HepG2 (cell line): Measurements from ENCODE around the gene SERPINB6. TPM values are rescaled to one million over a fixed set of nuclear protein-coding genes. Genes with fewer than 3 reads are reported as not detected.
"Not testable (repeated sequence)": the region's sequence is repeated elsewhere in the genome, so short reads cannot be mapped to it uniquely, and the experiment has no call there.

Experiments
- ATAC-seq: fragments of 200-7000 bp; cut with Tn5 transposase; 3 replicates; pipeline ENCODE4 v1.9.1; 2020; ENCODE audit warnings: mild to moderate bottlenecking, moderate library complexity
- BruUV-seq: library from RNA; stranded (reverse); fragments of 400-500 nt; replicated peaks from 2 replicates; lab custom pipeline; 2021; lab: Mats Ljungman, UMichigan
- CTCF ChIA-PET: fragments of 300-600 bp; formaldehyde crosslinking; extraction: SDS; loops from one replicate; lab custom pipeline; 2021; ENCODE audit warnings: low total read pairs, inconsistent platforms, low intra/inter-chr PET ratio; lab: Yijun Ruan, JAX
- POLR2A ChIA-PET: fragments of 350-600 bp; sonication (Branson Sonifier 250); formaldehyde crosslinking; loops from one replicate; lab custom pipeline; 2020; ENCODE audit warnings: antibody characterized with exemption, inconsistent platforms; lab: Yijun Ruan, JAX
- DNase-seq: peaks from one replicate; pipeline ENCODE4 v3.0.0-alpha.2; 2015; ENCODE audit warnings: low spot score
- FAIRE-seq: peaks from 3 replicates; lab custom pipeline; 2011; peaks lifted over from hg19 to GRCh38; lab: Jason Lieb, UNC
- H2AFZ ChIP-seq: one replicate; pipeline ENCODE4 v1.6.1; 2011; ENCODE audit warnings: low read length, inconsistent platforms
- H3K27ac ChIP-seq: fragments of 300-600 bp; 3 replicates; pipeline ENCODE4 v1.8.0; 2011; ENCODE audit warnings: mixed run types, mild to moderate bottlenecking, mixed read lengths, low read length, inconsistent platforms; ENCODE audit not compliant: insufficient read depth; ENCODE audit errors: extremely low read length
- H3K27me3 ChIP-seq, 2 experiments: fragments of 200-600 bp in 1 of 2; 2 replicates in 1 of 2; 3 replicates in 1 of 2; pipeline versions ENCODE4 v1.6.0 to v1.8.0; 2011; ENCODE audit warnings: low read length in 2 of 2, mild to moderate bottlenecking in 2 of 2, moderate library complexity in 2 of 2, inconsistent platforms in 1 of 2; ENCODE audit not compliant: insufficient read depth in 2 of 2, control insufficient read depth in 1 of 2
- H3K36me3 ChIP-seq, 2 experiments: fragments of 200-600 bp in 1 of 2; replicated peaks in 1 of 2; 2 replicates in 1 of 2; 3 replicates in 1 of 2; pipeline versions ENCODE4 v1.5.1 to v1.8.0; 2011; ENCODE audit warnings: low read length in 2 of 2, inconsistent platforms in 1 of 2; ENCODE audit not compliant: insufficient read depth in 2 of 2, control insufficient read depth in 1 of 2
- H3K4me1 ChIP-seq: 2 replicates; pipeline ENCODE4 v1.5.1; 2012; ENCODE audit warnings: low read length, inconsistent platforms; ENCODE audit not compliant: insufficient read depth
- H3K4me2 ChIP-seq: 2 replicates; pipeline ENCODE4 v1.6.0; 2011; ENCODE audit warnings: low read depth, low read length, inconsistent platforms
- H3K4me3 ChIP-seq, 3 experiments: fragments of 200-600 bp in 1 of 3; sonication (generic), shearing (Covaris generic) in 1 of 3; replicated peaks in 1 of 3; 2 replicates each; pipeline ENCODE4 v1.5.1; 2011 to 2016; ENCODE audit warnings: low read length in 3 of 3, inconsistent platforms in 2 of 3, low read depth in 2 of 3, mild to moderate bottlenecking in 2 of 3, control low read depth in 1 of 3, mixed read lengths in 1 of 3; ENCODE audit not compliant: insufficient read depth in 1 of 3
- H3K79me2 ChIP-seq: one replicate; pipeline ENCODE4 v1.6.1; 2011; ENCODE audit warnings: low read length, inconsistent platforms; ENCODE audit not compliant: insufficient read depth
- H3K9ac ChIP-seq: 2 replicates; pipeline ENCODE4 v1.6.0; 2011; ENCODE audit warnings: mild to moderate bottlenecking, low read depth, low read length, inconsistent platforms; ENCODE audit not compliant: insufficient read depth
- H3K9me3 ChIP-seq: 2 replicates; pipeline ENCODE4 v1.5.1; 2012; ENCODE audit warnings: mild to moderate bottlenecking, low read length
- H4K20me1 ChIP-seq: 2 replicates; pipeline ENCODE4 v1.6.0; 2011; ENCODE audit warnings: inconsistent platforms, mild to moderate bottlenecking, low read length, moderate library complexity; ENCODE audit not compliant: insufficient read depth
- NR2F6 ChIP-seq, 2 experiments: IDR thresholded peaks; 2 replicates each; pipeline ENCODE4 v1.6.1; 2016; ENCODE audit warnings: antibody characterized with exemption in 1 of 2, mild to moderate bottlenecking in 1 of 2
- RCOR2 ChIP-seq: IDR thresholded peaks from 2 replicates; pipeline ENCODE4 v1.6.1; 2016; ENCODE audit warnings: missing biosample characterization, missing genetic modification reagents
- SMAD1 ChIP-seq: sonication (generic); formaldehyde crosslinking; IDR thresholded peaks from 2 replicates; pipeline ENCODE4 v1.4.0; 2020; ENCODE audit warnings: missing genetic modification reagents, low read depth, mild to moderate bottlenecking, borderline replicate concordance
- SNAPC2 ChIP-seq: sonication (generic); formaldehyde crosslinking; IDR thresholded peaks from 2 replicates; pipeline ENCODE4 v1.8.1; 2022; ENCODE audit warnings: mild to moderate bottlenecking, missing genetic modification reagents
- ZNF570 ChIP-seq: sonication (generic); formaldehyde crosslinking; IDR thresholded peaks from 2 replicates; pipeline ENCODE4 v1.4.0; 2020; ENCODE audit warnings: mild to moderate bottlenecking, missing genetic modification reagents, borderline replicate concordance
- ZNF709 ChIP-seq: sonication (generic); formaldehyde crosslinking; IDR thresholded peaks from 2 replicates; pipeline ENCODE4 v1.5.0; 2020; ENCODE audit warnings: mild to moderate bottlenecking, missing genetic modification reagents
- WGBS: methylation state at CpG from one replicate; pipeline ENCODE4 v1.1.6; 2017; ENCODE audit warnings: low lambda C conversion rate; 5-methylcytosine and 5-hydroxymethylcytosine counted together
- in situ Hi-C: cut with HindIII; loops from 2 replicates; pipeline ENCODE4 v1.10.0; 2017; ENCODE audit warnings: low pct_unique_long_range_greater_than_20kb; ENCODE audit not compliant: extremely low pct_ligation_motif_present
- intact Hi-C: fragments of 100-400 bp; cut with micrococcal nuclease; formaldehyde crosslinking; loops from one replicate; pipeline ENCODE4 v1.10.0; 2022; ENCODE audit not compliant: unreplicated experiment
- polyA plus RNA-seq, 8 experiments: library from polyadenylated mRNA; depleted of rRNA in 3 of 8; stranded (reverse) in 7 of 8; unstranded in 1 of 8; fragments of >200 nt; fragmentation: Illumina TruSeq in 4 of 8; extraction: Trizol in 4 of 8; gene quantifications; 2 replicates each; pipeline versions ENCODE4 v1.2.1 to v1.2.3, GENCODE V29; 2011 to 2016; ENCODE audit warnings: low read depth in 4 of 8, missing spikeins in 1 of 8, mixed read lengths in 1 of 8; ENCODE audit not compliant: insufficient read depth in 1 of 8
- total RNA-seq, 5 experiments: library from RNA; depleted of rRNA; stranded (reverse); fragments of >200 nt; fragmentation: Illumina TruSeq; extraction: Trizol; gene quantifications; 2 replicates each; pipeline ENCODE4 v1.2.3, GENCODE V29; 2016; ENCODE audit warnings: low read depth in 1 of 5
- TF ChIP-seq, protein P1 (sequence below): sonication (generic); formaldehyde crosslinking; IDR thresholded peaks from 2 replicates; pipeline ENCODE4 v1.4.0; 2020; ENCODE audit warnings: missing genetic modification reagents
- TF ChIP-seq, protein P2 (sequence below): sonication (generic); formaldehyde crosslinking; IDR thresholded peaks from 2 replicates; pipeline ENCODE4 v1.8.1; 2022; ENCODE audit warnings: mild to moderate bottlenecking, missing genetic modification reagents
- TF ChIP-seq, protein P3 (sequence below): sonication (generic); formaldehyde crosslinking; IDR thresholded peaks from 2 replicates; pipeline ENCODE4 v1.5.0; 2020; ENCODE audit warnings: missing genetic modification reagents, mild to moderate bottlenecking, borderline replicate concordance

The SERPINB6 gene
- total and polyA plus RNA-seq, 2 of the 13 experiments (the other 11 are each of a cell fraction or from before 2014, with no cell fraction given): 38.2 to 61.3 TPM

DNA sequence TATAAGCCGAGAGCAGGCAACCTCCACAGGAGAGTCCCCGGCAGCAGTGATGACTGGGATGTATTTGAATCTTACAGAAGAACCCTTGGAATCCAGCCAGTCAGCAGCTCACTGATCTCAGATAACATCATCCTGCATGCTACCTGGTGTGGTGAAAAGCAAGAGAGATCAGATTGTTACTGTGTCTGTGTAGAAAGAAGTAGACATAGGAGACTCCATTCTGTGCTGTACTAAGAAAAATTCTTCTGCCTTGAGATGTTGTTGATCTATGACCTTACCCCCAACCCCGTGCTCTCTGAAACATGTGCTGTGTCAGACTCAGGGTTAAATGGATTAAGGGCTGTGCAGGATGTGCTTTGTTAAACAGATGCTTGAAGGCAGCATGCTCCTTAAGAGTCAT lies 62.9 kb downstream of the SERPINB6 start:
- intact Hi-C loops, H3K36me3 ChIP-seq, POLR2A ChIA-PET, H3K79me2 ChIP-seq, FAIRE-seq, H3K4me3 ChIP-seq, H3K27ac ChIP-seq, H3K4me2 ChIP-seq, CTCF ChIA-PET, H2AFZ ChIP-seq, ATAC-seq, H3K9ac ChIP-seq, H4K20me1 ChIP-seq, H3K9me3 ChIP-seq, in situ Hi-C loops, BruUV-seq: not testable (repeated sequence)
- H3K4me1 ChIP-seq: peaks cover 37% of the 10 kb centered on the region
- peaks cover 0 to 16% of the 10 kb centered on the region in 2 experiments; a peak in 1 of 5 replicates for H3K27me3 ChIP-seq
- DNase-seq: peak; percentile 21
- WGBS: 11% methylated on average over 3 of the region's 3 CpGs

DNA sequence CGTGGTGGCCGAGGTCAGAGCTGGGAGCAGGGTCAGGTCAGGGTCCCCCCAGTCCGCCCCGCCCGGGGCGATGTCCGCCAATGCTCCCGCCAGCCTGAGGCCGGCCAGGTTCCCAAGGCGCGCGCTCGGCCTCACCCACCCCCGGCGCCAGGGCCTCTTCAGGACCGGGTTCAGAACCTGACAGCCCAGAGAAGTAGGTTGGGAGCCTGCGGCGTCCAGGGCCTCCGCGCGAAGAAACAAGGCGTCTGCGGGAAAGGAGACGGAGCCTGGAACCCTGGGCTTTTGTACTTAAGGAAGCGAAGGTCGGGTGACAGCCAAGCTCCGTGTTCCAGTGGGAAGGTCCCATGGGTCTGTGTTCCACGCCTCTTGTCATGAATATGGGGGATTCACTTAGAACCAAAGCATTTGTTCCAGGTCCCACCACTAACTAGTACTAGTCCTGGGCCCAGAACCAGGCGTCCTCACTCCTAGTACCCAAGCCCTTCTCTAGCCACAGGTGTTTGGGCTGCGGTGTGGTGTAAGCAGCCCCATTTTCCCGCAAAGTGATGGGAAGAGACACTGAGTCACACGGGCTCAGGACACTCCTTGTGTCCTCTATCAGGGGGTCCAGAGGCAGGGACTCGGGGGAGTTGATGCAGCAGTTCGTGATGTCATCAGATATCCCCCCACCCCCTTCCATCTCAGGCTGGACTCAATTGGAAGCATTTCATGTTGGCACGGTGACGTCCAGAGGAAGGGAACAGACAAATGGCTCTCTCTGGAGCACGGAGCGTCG lies 67.8 kb downstream of the SERPINB6 start:
- POLR2A ChIA-PET: interaction anchor here (0.7 to 2.2 kb wide), 19 partner anchors 8 to 112 kb away, joined by 3 to 55 read pairs (median 4); partner anchors contain the start of gene SERPINB1
- H2AFZ ChIP-seq; DNase-seq; BruUV-seq; H3K9me3 ChIP-seq; H3K27ac ChIP-seq; CTCF ChIA-PET; H3K79me2 ChIP-seq; intact Hi-C loops; in situ Hi-C loops; TF ChIP-seq NR2F6 (IDR thresholded peaks at IDR 0.05): not testable (repeated sequence)
- H3K4me1 ChIP-seq: peaks cover 38% of the 10 kb centered on the region
- ATAC-seq: peak; percentile 82
- H3K9ac ChIP-seq: peak overlapping the region; percentile 79
- peaks cover 0 to 12% of the 10 kb centered on the region in 2 experiments; a peak in 1 of 5 replicates for H3K27me3 ChIP-seq
- peak overlapping the region; percentile 62 to 89 (median 89) for H3K4me3 ChIP-seq
- 35% methylated on average over 7 of the region's 39 CpGs for WGBS
- peak; percentile 72 for FAIRE-seq
- H3K36me3 ChIP-seq: peaks cover 2 to 15% of the 10 kb centered on the region in 2 experiments
- peaks cover 11% of the 10 kb centered on the region; the same call in 1 of the 2 replicates for H4K20me1 ChIP-seq
- H3K4me2 ChIP-seq: peak overlapping the region; percentile 98
- 0 out of 2 replicates have a peak, but pooled peaks have one; percentile 9 for TF ChIP-seq ZNF709 (CRISPR knock-in tag)
- TF ChIP-seq, protein P1, sequence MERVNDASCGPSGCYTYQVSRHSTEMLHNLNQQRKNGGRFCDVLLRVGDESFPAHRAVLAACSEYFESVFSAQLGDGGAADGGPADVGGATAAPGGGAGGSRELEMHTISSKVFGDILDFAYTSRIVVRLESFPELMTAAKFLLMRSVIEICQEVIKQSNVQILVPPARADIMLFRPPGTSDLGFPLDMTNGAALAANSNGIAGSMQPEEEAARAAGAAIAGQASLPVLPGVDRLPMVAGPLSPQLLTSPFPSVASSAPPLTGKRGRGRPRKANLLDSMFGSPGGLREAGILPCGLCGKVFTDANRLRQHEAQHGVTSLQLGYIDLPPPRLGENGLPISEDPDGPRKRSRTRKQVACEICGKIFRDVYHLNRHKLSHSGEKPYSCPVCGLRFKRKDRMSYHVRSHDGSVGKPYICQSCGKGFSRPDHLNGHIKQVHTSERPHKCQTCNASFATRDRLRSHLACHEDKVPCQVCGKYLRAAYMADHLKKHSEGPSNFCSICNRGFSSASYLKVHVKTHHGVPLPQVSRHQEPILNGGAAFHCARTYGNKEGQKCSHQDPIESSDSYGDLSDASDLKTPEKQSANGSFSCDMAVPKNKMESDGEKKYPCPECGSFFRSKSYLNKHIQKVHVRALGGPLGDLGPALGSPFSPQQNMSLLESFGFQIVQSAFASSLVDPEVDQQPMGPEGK (CRISPR knock-in tag): peak; percentile 95; the same call in 1 of the 2 replicates
- TF ChIP-seq, protein P2, sequence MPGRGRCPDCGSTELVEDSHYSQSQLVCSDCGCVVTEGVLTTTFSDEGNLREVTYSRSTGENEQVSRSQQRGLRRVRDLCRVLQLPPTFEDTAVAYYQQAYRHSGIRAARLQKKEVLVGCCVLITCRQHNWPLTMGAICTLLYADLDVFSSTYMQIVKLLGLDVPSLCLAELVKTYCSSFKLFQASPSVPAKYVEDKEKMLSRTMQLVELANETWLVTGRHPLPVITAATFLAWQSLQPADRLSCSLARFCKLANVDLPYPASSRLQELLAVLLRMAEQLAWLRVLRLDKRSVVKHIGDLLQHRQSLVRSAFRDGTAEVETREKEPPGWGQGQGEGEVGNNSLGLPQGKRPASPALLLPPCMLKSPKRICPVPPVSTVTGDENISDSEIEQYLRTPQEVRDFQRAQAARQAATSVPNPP: 0 out of 2 replicates have a peak, but pooled peaks have one; percentile 53
- TF ChIP-seq, protein P3, sequence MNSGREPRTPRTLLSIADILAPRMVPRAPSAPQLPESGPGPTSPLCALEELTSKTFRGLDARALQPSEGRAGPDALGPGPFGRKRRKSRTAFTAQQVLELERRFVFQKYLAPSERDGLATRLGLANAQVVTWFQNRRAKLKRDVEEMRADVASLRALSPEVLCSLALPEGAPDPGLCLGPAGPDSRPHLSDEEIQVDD: 0 out of 2 replicates have a peak, but pooled peaks have one; percentile 86
- 0 out of 2 replicates have a peak, but pooled peaks have one; percentile 15 for TF ChIP-seq SMAD1 (CRISPR knock-in tag)
- peak; percentile 94; the same call in 1 of the 2 replicates for TF ChIP-seq NR2F6 (CRISPR knock-in tag; IDR thresholded peaks at IDR 0.05)
- TF ChIP-seq RCOR2: peak; percentile 19; the same call in 1 of the 2 replicates
- TF ChIP-seq ZNF570: 0 out of 2 replicates have a peak, but pooled peaks have one; percentile 5
- 0 out of 2 replicates have a peak, but pooled peaks have one; percentile 77 for TF ChIP-seq SNAPC2 (CRISPR knock-in tag)
